Colonic mucosa (tissue), 4 donors: ENCODE results near the gene PSMC4. TPM values are rescaled to one million over a fixed set of nuclear protein-coding genes. Genes with fewer than 3 reads are reported as not detected.

Source experiments
- DNase-seq: peaks from one replicate; pipeline ENCODE4 v3.0.0-alpha.2; 2020
- H3K27ac ChIP-seq: fragments of 200-600 bp; one replicate; pipeline ENCODE4 v1.8.0; 2021
- H3K27me3 ChIP-seq: fragments of 200-600 bp; one replicate; pipeline ENCODE4 v1.8.0; 2021
- H3K36me3 ChIP-seq: fragments of 200-600 bp; one replicate; pipeline ENCODE4 v1.8.0; 2021
- H3K4me1 ChIP-seq: fragments of 200-600 bp; one replicate; pipeline ENCODE4 v1.8.0; 2021; ENCODE audit warnings: mild to moderate bottlenecking
- H3K4me3 ChIP-seq: fragments of 200-600 bp; one replicate; pipeline ENCODE4 v1.8.0; 2021
- H3K9ac ChIP-seq, 2 donors: one replicate each; pipeline ENCODE4 v1.7.0; 2013; ENCODE audit warnings: control low read depth in 2 of 2, low read depth in 2 of 2, low read length in 2 of 2
- H3K9me3 ChIP-seq: fragments of 200-600 bp; one replicate; pipeline ENCODE4 v1.8.0; 2021
- CTCF ChIP-seq: fragments of 200-600 bp; IDR thresholded peaks from one replicate; pipeline ENCODE4 v1.8.0; 2022; ENCODE audit warnings: antibody characterized with exemption, mild to moderate bottlenecking
- intact Hi-C: fragments of 100-400 bp; cut with DNase I; formaldehyde crosslinking; loops from one replicate; pipeline ENCODE4 v1.14.1; 2022
- total RNA-seq, 2 donors: library from RNA; stranded (reverse); fragmentation: NEBNext Ultra II Directional in 1 of 2; extraction: Animal tissue kit (Norgen Biotek cat#: 25700) in 1 of 2; gene quantifications; one replicate each; pipeline ENCODE4 v1.2.1, GENCODE V29; 2021
- donor health status: healthy.
- donor health status: DM: no; HTN: no; CAD: no.
- donor health status: DM: no; HTN: no; CAD: no.

PSMC4 gene
- total RNA-seq, 2 donors from 2014 or later = 87.3 to 143 TPM

- intact Hi-C loops = no loop called here
- Histone ChIP-seq H3K27ac (no peak overlapping the region), H3K9ac (no peak overlapping the region), H3K36me3 (no peaks in the 10 kb centered on the region), H3K4me1 (no peaks in the 10 kb centered on the region), H3K4me3 (no peak overlapping the region), H3K27me3 (no peaks in the 10 kb centered on the region), H3K9me3 (no peaks in the 10 kb centered on the region)
- TF ChIP-seq CTCF = no peak
- no peak for DNase-seq
These were observed 16.6 kb downstream of the PSMC4 start for GRCh38 chr19:39987596-39987995.

- Histone ChIP-seq H3K27me3 (no peaks in the 10 kb centered on the region), H3K27ac (no peak overlapping the region), H3K9me3 (no peaks in the 10 kb centered on the region), H3K4me1 (no peaks in the 10 kb centered on the region), H3K9ac (no peak overlapping the region), H3K36me3 (no peaks in the 10 kb centered on the region), H3K4me3 (no peak overlapping the region)
- no peak for DNase-seq
- intact Hi-C loops = no loop called here
- no peak for TF ChIP-seq CTCF
These were observed 22.6 kb downstream of the PSMC4 start for GRCh38 chr19:39993605-39994004.

GRCh38 chr19:39994361-39994760, 23.4 kb downstream of the PSMC4 start:
- intact Hi-C loops = no loop called here
- TF ChIP-seq CTCF = no peak

GRCh38 chr19:39995794-39996193, 24.8 kb downstream of the PSMC4 start:
- H3K36me3 ChIP-seq = no peaks in the 10 kb centered on the region
- intact Hi-C loops = no loop called here
- no peaks in the 10 kb centered on the region for H3K9me3 ChIP-seq
- no peak for TF ChIP-seq CTCF
- H3K4me3 ChIP-seq = no peak overlapping the region
- DNase-seq = no peak
- H3K27ac ChIP-seq = no peak overlapping the region
- no peaks in the 10 kb centered on the region for H3K4me1 ChIP-seq
- no peaks in the 10 kb centered on the region for H3K27me3 ChIP-seq
- no peak overlapping the region for H3K9ac ChIP-seq

More at GRCh38 chr19:39994361-39994760, 23.4 kb downstream of the PSMC4 start:
- Histone ChIP-seq H3K4me3 (no peak overlapping the region), H3K27me3 (no peaks in the 10 kb centered on the region), H3K9me3 (no peaks in the 10 kb centered on the region), H3K27ac (no peak overlapping the region), H3K4me1 (no peaks in the 10 kb centered on the region), H3K9ac (no peak overlapping the region), H3K36me3 (no peaks in the 10 kb centered on the region)
- DNase-seq = no peak

GRCh38 chr19:39996218-39996810, 25.3 kb downstream of the PSMC4 start:
- H3K9me3 ChIP-seq = no peaks in the 10 kb centered on the region
- TF ChIP-seq CTCF = no peak
- no peaks in the 10 kb centered on the region for H3K4me1 ChIP-seq
- DNase-seq = no peak
- intact Hi-C loops = no loop called here
- no peaks in the 10 kb centered on the region for H3K27me3 ChIP-seq
- H3K9ac ChIP-seq = peak overlapping the region; percentile 81 to 92
- peak overlapping the region; percentile 64 for H3K4me3 ChIP-seq
- H3K27ac ChIP-seq = peak overlapping the region; percentile 75
- no peaks in the 10 kb centered on the region for H3K36me3 ChIP-seq
